ENCODE results near the gene CENPO.

GRCh38 chr2:24814516-24814915 is 21.3 kb downstream of the CENPO start:
- TF ChIP-seq EZH2 (IDR thresholded peaks at IDR 0.05; ENCODE audit: insufficient read depth, poor library complexity, severe bottlenecking) (no peak), EZH2phosphoT487 (IDR thresholded peaks at IDR 0.05; ENCODE audit: insufficient read depth, low read depth) (no peak)

All from GM23248 (cell line).